ENCODE measurements around the gene LIN7C. TPM values are rescaled to one million over a fixed set of nuclear protein-coding genes. Genes with fewer than 3 reads are reported as not detected.

The LIN7C gene, protein sequence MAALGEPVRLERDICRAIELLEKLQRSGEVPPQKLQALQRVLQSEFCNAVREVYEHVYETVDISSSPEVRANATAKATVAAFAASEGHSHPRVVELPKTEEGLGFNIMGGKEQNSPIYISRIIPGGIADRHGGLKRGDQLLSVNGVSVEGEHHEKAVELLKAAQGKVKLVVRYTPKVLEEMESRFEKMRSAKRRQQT
- 12.1 to 27.5 TPM (median 23.0 TPM) in 3 replicates for polyA plus RNA-seq
- 20.4 TPM for polyA plus RNA-seq (2011; ENCODE audit: low read depth)
- 13.2 and 23.7 TPM in 2 replicates for polyA plus RNA-seq (2011; cell fraction: cytosol; rRNA removed)
- 13.2 and 18.1 TPM in 2 replicates for polyA plus RNA-seq (2011; cell fraction: nucleus; rRNA removed)
- polyA plus RNA-seq (2012; ENCODE audit: low replicate concordance), result 12.8 and 13.6 TPM in 2 replicates
- 4.8 to 18.2 TPM (median 8.4 TPM) in 3 replicates for polyA minus RNA-seq
- 18.6 TPM for polyA minus RNA-seq (2011; cell fraction: cytosol; rRNA and poly(A)+ RNA removed)
- polyA minus RNA-seq (2011; cell fraction: nucleus; rRNA and poly(A)+ RNA removed), result 8.4 and 18.7 TPM in 2 replicates

DNA sequence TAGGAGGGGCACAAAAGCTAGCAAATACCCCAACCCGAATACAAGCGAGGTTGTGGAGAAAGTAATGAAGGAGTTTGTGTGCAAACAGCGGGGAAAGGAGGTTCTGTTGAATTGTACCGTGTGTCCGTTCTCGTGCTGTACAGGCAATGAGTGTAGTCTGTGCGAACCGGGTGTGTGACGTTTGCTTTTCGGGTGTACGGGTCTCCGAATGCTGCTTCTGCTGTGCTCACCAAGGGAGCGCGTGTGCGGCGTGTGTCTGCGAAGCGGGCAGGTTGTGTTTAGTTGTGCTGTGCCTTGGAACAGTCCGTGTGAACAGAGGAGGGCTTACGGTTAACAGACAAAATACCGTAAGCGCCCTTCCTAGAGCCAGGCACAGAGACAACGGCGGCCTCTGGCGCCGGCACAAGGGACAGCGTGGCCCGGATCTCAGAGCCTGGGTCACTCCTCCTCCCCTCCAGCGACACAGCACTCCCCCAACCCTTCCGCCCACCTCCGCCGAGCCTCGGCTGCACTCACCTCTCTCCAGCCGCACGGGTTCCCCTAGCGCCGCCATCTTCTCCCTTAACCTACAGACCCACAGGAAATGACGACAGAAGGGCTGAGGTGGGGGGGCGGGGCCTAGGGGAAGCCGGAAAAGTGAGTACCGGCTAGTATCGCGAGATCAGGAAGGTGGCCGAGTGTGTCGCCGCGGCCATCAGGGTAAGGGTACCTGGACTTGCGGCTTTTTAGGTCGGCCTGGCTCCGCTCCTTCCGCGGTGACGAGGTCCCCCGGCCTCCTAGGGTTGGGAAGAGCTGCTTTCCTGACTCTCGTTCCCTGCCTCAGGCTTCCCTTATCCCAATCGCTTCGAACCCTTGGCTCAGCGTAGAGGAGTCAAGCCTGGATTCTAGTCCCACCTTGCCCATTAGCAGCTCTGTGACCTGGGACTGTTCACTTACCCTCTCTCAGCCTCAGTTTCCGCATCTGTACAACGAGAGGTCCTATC, at the start of gene LIN7C:
TSS of gene LIN7C (minus strand) at position 570 of the 983 bp plus-strand sequence. CDS start at position 553, 17 bp downstream.
- peak within 1 kb of the TSS; percentile 91 for H3K27ac ChIP-seq (ENCODE audit: control insufficient read depth, insufficient read depth, low read length)
- H3K4me3 ChIP-seq (ENCODE audit: control insufficient read depth in 2 of 3, extremely low read depth in 1 of 3, insufficient read depth in 2 of 3, low read depth in 1 of 3, low read length in 3 of 3), result peak within 1 kb of the TSS; percentile 94 to 100 (median 99)
- H3K4me2 ChIP-seq (ENCODE audit: control insufficient read depth, extremely low read depth, insufficient read depth, low read depth, low read length), result peak within 1 kb of the TSS; percentile 97
- dilution Hi-C loops (cut with MboI; ENCODE audit: extremely low pct_ligation_motif_present, low sequenced_read_pairs), result no loop called here
- peak within 1 kb of the TSS; percentile 100 for H2AFZ ChIP-seq (ENCODE audit: control insufficient read depth, low read length)
- peaks cover 57% of the 10 kb centered on the region for H3K79me2 ChIP-seq (ENCODE audit: control insufficient read depth, insufficient read depth, low read length)
- H3K9me1 ChIP-seq (ENCODE audit: control insufficient read depth, extremely low read depth, insufficient read depth, low read length), result no peaks in the 10 kb centered on the region
- DNase-seq (ENCODE audit: low read depth, low spot score) (peak; percentile 77), FAIRE-seq (no peak)
- H3K9ac ChIP-seq (ENCODE audit: control insufficient read depth, extremely low read depth, insufficient read depth, low read length), result peak within 1 kb of the TSS; percentile 98
- H3K9me3 ChIP-seq (ENCODE audit: control insufficient read depth, low read depth, low read length), result no peaks in the 10 kb centered on the region
- H3K4me1 ChIP-seq (ENCODE audit: control insufficient read depth, extremely low read depth, insufficient read depth, low read length), result peaks cover 17% of the 10 kb centered on the region
- peaks cover 2 to 4% of the 10 kb centered on the region in 2 experiments for H3K36me3 ChIP-seq (ENCODE audit: control insufficient read depth in 2 of 2, extremely low read depth in 1 of 2, insufficient read depth in 2 of 2, low read length in 2 of 2)
- TF ChIP-seq, protein P1, sequence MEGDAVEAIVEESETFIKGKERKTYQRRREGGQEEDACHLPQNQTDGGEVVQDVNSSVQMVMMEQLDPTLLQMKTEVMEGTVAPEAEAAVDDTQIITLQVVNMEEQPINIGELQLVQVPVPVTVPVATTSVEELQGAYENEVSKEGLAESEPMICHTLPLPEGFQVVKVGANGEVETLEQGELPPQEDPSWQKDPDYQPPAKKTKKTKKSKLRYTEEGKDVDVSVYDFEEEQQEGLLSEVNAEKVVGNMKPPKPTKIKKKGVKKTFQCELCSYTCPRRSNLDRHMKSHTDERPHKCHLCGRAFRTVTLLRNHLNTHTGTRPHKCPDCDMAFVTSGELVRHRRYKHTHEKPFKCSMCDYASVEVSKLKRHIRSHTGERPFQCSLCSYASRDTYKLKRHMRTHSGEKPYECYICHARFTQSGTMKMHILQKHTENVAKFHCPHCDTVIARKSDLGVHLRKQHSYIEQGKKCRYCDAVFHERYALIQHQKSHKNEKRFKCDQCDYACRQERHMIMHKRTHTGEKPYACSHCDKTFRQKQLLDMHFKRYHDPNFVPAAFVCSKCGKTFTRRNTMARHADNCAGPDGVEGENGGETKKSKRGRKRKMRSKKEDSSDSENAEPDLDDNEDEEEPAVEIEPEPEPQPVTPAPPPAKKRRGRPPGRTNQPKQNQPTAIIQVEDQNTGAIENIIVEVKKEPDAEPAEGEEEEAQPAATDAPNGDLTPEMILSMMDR (optimal IDR thresholded peaks at IDR 0.05 in 1 of 3, IDR thresholded peaks at IDR 0.05 in 1 of 3, conservative IDR thresholded peaks at IDR 0.05 in 1 of 3; ENCODE audit: extremely low read depth in 1 of 3, insufficient read depth in 2 of 3, low read length in 3 of 3), result peak in 1 of 3 experiments; percentile 9
- TF ChIP-seq EZH2 (IDR thresholded peaks at IDR 0.05; ENCODE audit: low read length), result no peak
- no peaks in the 10 kb centered on the region for H4K20me1 ChIP-seq (ENCODE audit: control insufficient read depth, extremely low read depth, insufficient read depth, low read length)
- no peaks in the 10 kb centered on the region for H3K27me3 ChIP-seq (ENCODE audit: control insufficient read depth, extremely low read depth, insufficient read depth, low read length)

DNA sequence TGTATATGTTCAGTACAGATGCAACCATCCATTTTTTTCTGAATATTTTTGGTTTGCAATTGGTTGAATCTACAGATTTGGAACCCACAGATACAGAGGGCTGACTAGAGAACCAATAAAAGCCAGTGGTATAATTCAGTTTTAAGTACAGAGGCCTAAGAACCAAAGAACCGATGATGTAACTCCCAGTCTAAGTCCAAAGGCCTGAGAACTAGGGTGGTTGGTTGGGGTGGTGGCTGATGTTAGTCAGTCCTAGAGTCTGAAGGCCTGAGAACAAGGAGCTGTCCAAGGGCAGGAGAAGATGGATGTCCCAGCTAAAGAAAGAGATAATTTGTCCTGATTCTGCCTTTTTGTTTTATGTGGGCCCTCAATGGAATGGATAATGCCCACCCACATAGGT, 48.7 kb upstream of the LIN7C start:
- H3K9ac ChIP-seq (ENCODE audit: control insufficient read depth, extremely low read depth, insufficient read depth, low read length), result no peak overlapping the region
- H3K36me3 ChIP-seq (ENCODE audit: control insufficient read depth in 2 of 2, extremely low read depth in 1 of 2, insufficient read depth in 2 of 2, low read length in 2 of 2), result no peaks in the 10 kb centered on the region
- H3K9me3 ChIP-seq (ENCODE audit: control insufficient read depth, low read depth, low read length), result no peaks in the 10 kb centered on the region
- TF ChIP-seq, protein P1 (optimal IDR thresholded peaks at IDR 0.05 in 1 of 3, IDR thresholded peaks at IDR 0.05 in 1 of 3, conservative IDR thresholded peaks at IDR 0.05 in 1 of 3; ENCODE audit: extremely low read depth in 1 of 3, insufficient read depth in 2 of 3, low read length in 3 of 3), result no peak
- no peak for TF ChIP-seq EZH2 (IDR thresholded peaks at IDR 0.05; ENCODE audit: low read length)
- no peak overlapping the region for H2AFZ ChIP-seq (ENCODE audit: control insufficient read depth, low read length)
- no peaks in the 10 kb centered on the region for H4K20me1 ChIP-seq (ENCODE audit: control insufficient read depth, extremely low read depth, insufficient read depth, low read length)
- no peak overlapping the region for H3K27ac ChIP-seq (ENCODE audit: control insufficient read depth, insufficient read depth, low read length)
- H3K4me1 ChIP-seq (ENCODE audit: control insufficient read depth, extremely low read depth, insufficient read depth, low read length), result no peaks in the 10 kb centered on the region
- H3K79me2 ChIP-seq (ENCODE audit: control insufficient read depth, insufficient read depth, low read length), result no peaks in the 10 kb centered on the region
- H3K9me1 ChIP-seq (ENCODE audit: control insufficient read depth, extremely low read depth, insufficient read depth, low read length), result no peaks in the 10 kb centered on the region
- H3K27me3 ChIP-seq (ENCODE audit: control insufficient read depth, extremely low read depth, insufficient read depth, low read length), result no peaks in the 10 kb centered on the region
- DNase-seq (ENCODE audit: low read depth, low spot score) (no peak), FAIRE-seq (no peak)
- no peak overlapping the region for H3K4me2 ChIP-seq (ENCODE audit: control insufficient read depth, extremely low read depth, insufficient read depth, low read depth, low read length)
- dilution Hi-C loops (cut with MboI; ENCODE audit: extremely low pct_ligation_motif_present, low sequenced_read_pairs), result no loop called here
- H3K4me3 ChIP-seq (ENCODE audit: control insufficient read depth in 2 of 3, extremely low read depth in 1 of 3, insufficient read depth in 2 of 3, low read depth in 1 of 3, low read length in 3 of 3), result no peak overlapping the region

Data from keratinocyte (primary cell).